Mesendoderm (in vitro differentiated cells): ENCODE measurements around the gene LZTR1. TPM values are rescaled to one million over a fixed set of nuclear protein-coding genes. Genes with fewer than 3 reads are reported as not detected.
"Not testable (repeated sequence)": the region's sequence is repeated elsewhere in the genome, so short reads cannot be mapped to it uniquely, and the experiment has no call there.

Experiments used
- DNase-seq: peaks from one replicate; pipeline ENCODE4 v3.0.0; 2013
- H2AK5ac ChIP-seq: 2 replicates; pipeline ENCODE4 v1.6.1; 2013; ENCODE audit warnings: low read length, inconsistent platforms
- H2BK120ac ChIP-seq: 2 replicates; pipeline ENCODE4 v1.6.1; 2013; ENCODE audit warnings: low read depth, mild to moderate bottlenecking, low read length, moderate library complexity, mixed read lengths
- H2BK15ac ChIP-seq: replicated peaks from 2 replicates; pipeline ENCODE4 v1.6.1; 2013; ENCODE audit warnings: low read depth, mild to moderate bottlenecking, moderate library complexity
- H2BK5ac ChIP-seq: 2 replicates; pipeline ENCODE4 v1.6.1; 2013; ENCODE audit warnings: low read length, inconsistent platforms
- H3K18ac ChIP-seq: 2 replicates; pipeline ENCODE4 v1.6.1; 2013; ENCODE audit warnings: mild to moderate bottlenecking, low read length, mixed read lengths
- H3K23ac ChIP-seq: one replicate; pipeline ENCODE4 v1.6.1; 2013; ENCODE audit warnings: low read length
- H3K27ac ChIP-seq: 2 replicates; pipeline ENCODE4 v1.5.1; 2013; ENCODE audit warnings: low read depth, mild to moderate bottlenecking, inconsistent platforms, low read length, moderate library complexity
- H3K27me3 ChIP-seq: 2 replicates; pipeline ENCODE4 v1.6.1; 2013; ENCODE audit warnings: low read length, control low read depth, mild to moderate bottlenecking, inconsistent platforms; ENCODE audit not compliant: insufficient read depth, poor library complexity
- H3K36me3 ChIP-seq: 2 replicates; pipeline ENCODE4 v1.6.1; 2013; ENCODE audit warnings: low read length, inconsistent platforms; ENCODE audit not compliant: control insufficient read depth, insufficient read depth
- H3K4ac ChIP-seq: one replicate; pipeline ENCODE4 v1.6.1; 2013; ENCODE audit warnings: low read depth, mild to moderate bottlenecking, low read length, moderate library complexity
- H3K4me1 ChIP-seq: 2 replicates; pipeline ENCODE4 v1.6.1; 2013; ENCODE audit warnings: low read depth, low read length, inconsistent platforms; ENCODE audit not compliant: control insufficient read depth
- H3K4me2 ChIP-seq: 2 replicates; pipeline ENCODE4 v1.6.1; 2013; ENCODE audit warnings: low read length
- H3K4me3 ChIP-seq: 2 replicates; pipeline ENCODE4 v1.5.1; 2013; ENCODE audit warnings: mild to moderate bottlenecking, low read length
- H3K56ac ChIP-seq: one replicate; pipeline ENCODE4 v1.6.1; 2013; ENCODE audit warnings: low read length
- H3K79me1 ChIP-seq: 2 replicates; pipeline ENCODE4 v1.6.1; 2013; ENCODE audit warnings: low read length, inconsistent platforms
- H3K79me2 ChIP-seq: 2 replicates; pipeline ENCODE4 v1.6.1; 2013; ENCODE audit warnings: mild to moderate bottlenecking, low read length; ENCODE audit not compliant: control insufficient read depth, insufficient read depth
- H3K9ac ChIP-seq: 2 replicates; pipeline ENCODE4 v1.6.1; 2013; ENCODE audit warnings: low read length, inconsistent platforms
- H4K5ac ChIP-seq: one replicate; pipeline ENCODE4 v1.6.1; 2013; ENCODE audit warnings: low read length
- H4K8ac ChIP-seq: one replicate; pipeline ENCODE4 v1.6.1; 2013; ENCODE audit warnings: low read depth, mild to moderate bottlenecking, control low read depth, low read length, moderate library complexity
- WGBS: extraction: QIAGEN DNeasy Blood & Tissue Kit; methylation state at CpG from one replicate; pipeline ENCODE4 v1.1.7; 2013; ENCODE audit warnings: low lambda C conversion rate, missing lambda C conversion rate; ENCODE audit not compliant: insufficient coverage; ENCODE audit errors: extremely low coverage; 5-methylcytosine and 5-hydroxymethylcytosine counted together
- small RNA-seq: library from polyadenylated mRNA; stranded (forward); fragments of <200 nt; extraction: miRNeasy Mini kit (QIAGEN cat#:217004); gene quantifications from one replicate; pipeline ENCODE3, GENCODE V24; 2013; ENCODE audit not compliant: insufficient read depth

Gene LZTR1

DNA sequence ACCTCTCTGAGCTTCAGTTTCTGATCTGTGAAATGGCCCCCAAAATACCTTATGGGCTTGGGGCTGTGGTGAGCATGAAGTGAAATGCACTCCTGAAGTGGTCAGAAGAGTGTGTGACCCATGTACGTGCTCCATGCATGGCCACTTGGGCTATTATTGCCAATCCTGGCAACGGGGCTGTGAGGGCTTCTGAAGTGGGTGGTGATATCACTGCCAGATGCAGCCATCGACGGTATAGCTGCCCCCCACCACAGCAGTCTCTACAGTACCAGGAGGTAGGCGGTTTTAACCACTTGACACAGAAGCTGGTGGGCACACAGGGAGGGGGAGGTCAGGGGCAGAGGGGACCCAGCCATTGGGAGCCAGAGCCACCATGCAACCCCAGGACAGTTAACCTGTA is 66.4 kb downstream of the LZTR1 start:
- not testable (repeated sequence) for H2AK5ac ChIP-seq, H3K9ac ChIP-seq, H4K8ac ChIP-seq, H3K18ac ChIP-seq, H3K56ac ChIP-seq, H3K36me3 ChIP-seq, H3K4me1 ChIP-seq, H2BK15ac ChIP-seq, H4K5ac ChIP-seq, H3K27me3 ChIP-seq, H2BK120ac ChIP-seq, DNase-seq, H3K27ac ChIP-seq, H3K4ac ChIP-seq, H3K23ac ChIP-seq, H2BK5ac ChIP-seq, H3K4me2 ChIP-seq, H3K4me3 ChIP-seq, H3K79me2 ChIP-seq, H3K79me1 ChIP-seq
- no CpG with 5 or more reads among the region's 5 CpGs for WGBS

Small RNA genes lying within 50 kb of the gene (small RNA-seq; reads per million reads assigned to genes)
- gene MIR649: not detected
